Measurements from ENCODE around the gene PANK4. TPM values are rescaled to one million over a fixed set of nuclear protein-coding genes. Genes with fewer than 3 reads are reported as not detected.
A peak's percentile ranks its signal among the peaks of the same experiment; 100 is the strongest.
"Not testable (repeated sequence)": the region's sequence is repeated elsewhere in the genome, so short reads cannot be mapped to it uniquely, and the experiment has no call there.

Gene PANK4
- total RNA-seq: 22.4 and 28.4 TPM in 2 replicates

GRCh38 chr1:2525920-2526823 is at the start of gene PANK4:
PANK4 (minus strand) TSS chr1:2526596; CDS start chr1:2526587, 9 bp downstream.
- peak; percentile 83 for DNase-seq (ENCODE audit: low read depth, low spot score)

- no peak for DNase-seq (ENCODE audit: low read depth, low spot score)
Measured at GRCh38 chr1:2574350-2574749, 48.0 kb upstream of the PANK4 start.

GRCh38 chr1:2573250-2573920 is 47.0 kb upstream of the PANK4 start:
- no peak for DNase-seq (ENCODE audit: low read depth, low spot score)

GRCh38 chr1:2571348-2571747 is 45.0 kb upstream of the PANK4 start:
- DNase-seq (ENCODE audit: low read depth, low spot score): no peak

- DNase-seq (ENCODE audit: low read depth, low spot score): no peak
Measured at GRCh38 chr1:2570332-2570731, 43.9 kb upstream of the PANK4 start.

GRCh38 chr1:2569703-2570102 is 43.3 kb upstream of the PANK4 start:
- DNase-seq (ENCODE audit: low read depth, low spot score): not testable (repeated sequence)

- DNase-seq (ENCODE audit: low read depth, low spot score): no peak
Measured at GRCh38 chr1:2569060-2569459, 42.7 kb upstream of the PANK4 start.

GRCh38 chr1:2568187-2568816 is 41.9 kb upstream of the PANK4 start:
- not testable (repeated sequence) for DNase-seq (ENCODE audit: low read depth, low spot score)

- DNase-seq (ENCODE audit: low read depth, low spot score): no peak
Measured at GRCh38 chr1:2567083-2567679, 40.8 kb upstream of the PANK4 start.

- DNase-seq (ENCODE audit: low read depth, low spot score): no peak
Measured at GRCh38 chr1:2566101-2567045, 40.0 kb upstream of the PANK4 start.

- DNase-seq (ENCODE audit: low read depth, low spot score): no peak
Measured at GRCh38 chr1:2564815-2565374, 38.5 kb upstream of the PANK4 start.

GRCh38 chr1:2564006-2564814 is 37.8 kb upstream of the PANK4 start:
- no peak for DNase-seq (ENCODE audit: low read depth, low spot score)

- DNase-seq (ENCODE audit: low read depth, low spot score): no peak
Measured at GRCh38 chr1:2563205-2563604, 36.8 kb upstream of the PANK4 start.

- DNase-seq (ENCODE audit: low read depth, low spot score): no peak
Measured at GRCh38 chr1:2561898-2562895, 35.8 kb upstream of the PANK4 start.

- DNase-seq (ENCODE audit: low read depth, low spot score): no peak
Measured at GRCh38 chr1:2561446-2561845, 35.0 kb upstream of the PANK4 start.

GRCh38 chr1:2560299-2561073 is 34.1 kb upstream of the PANK4 start:
- no peak for DNase-seq (ENCODE audit: low read depth, low spot score)

- DNase-seq (ENCODE audit: low read depth, low spot score): no peak
Measured at GRCh38 chr1:2559509-2560298, 33.3 kb upstream of the PANK4 start.

All from pulmonary artery endothelial cell (primary cell).